Right atrium auricular region (tissue), 2 donors: Measurements from ENCODE around the gene TLE6. TPM values are rescaled to one million over a fixed set of nuclear protein-coding genes. Genes with fewer than 3 reads are reported as not detected.
"Not testable (repeated sequence)": the region's sequence is repeated elsewhere in the genome, so short reads cannot be mapped to it uniquely, and the experiment has no call there.

Source experiments
- DNase-seq: peaks from one replicate; pipeline ENCODE4 v3.0.0-alpha.2; 2019; ENCODE audit warnings: low spot score
- H3K27ac ChIP-seq, 2 donors: fragments of 200-600 bp; sonication (generic); 1 replicate in 1 of 2; 2 replicates in 1 of 2; pipeline ENCODE4 v1.5.1; 2016 to 2019
- H3K27me3 ChIP-seq, 2 donors: fragments of 200-600 bp; sonication (generic); one replicate each; pipeline versions ENCODE4 v1.5.1 to v1.6.0; 2017 to 2019
- H3K36me3 ChIP-seq: fragments of 200-600 bp; sonication (generic); one replicate; pipeline ENCODE4 v1.5.1; 2016
- H3K4me1 ChIP-seq, 2 donors: fragments of 200-600 bp; sonication (generic); one replicate each; pipeline versions ENCODE4 v1.5.1 to v1.6.0; 2017 to 2019
- H3K4me3 ChIP-seq, 2 donors: fragments of 200-600 bp; sonication (generic); 1 replicate in 1 of 2; 2 replicates in 1 of 2; pipeline ENCODE4 v1.5.1; 2017 to 2019; ENCODE audit warnings: mild to moderate bottlenecking in 1 of 2, moderate library complexity in 1 of 2
- H3K9me3 ChIP-seq, 2 donors: fragments of 200-600 bp; sonication (generic); one replicate each; pipeline ENCODE4 v1.5.1; 2019
- total RNA-seq, 2 donors: library from RNA; depleted of rRNA; stranded (reverse); fragments of >200 nt; gene quantifications; one replicate each; pipeline ENCODE4 v1.1.0, GENCODE V29; 2016
- TF ChIP-seq, protein P1 (sequence below), 2 donors: fragments of 200-600 bp; sonication (generic); IDR thresholded peaks; one replicate each; pipeline ENCODE4 v1.5.1; 2019; ENCODE audit warnings: antibody characterized with exemption in 2 of 2

Gene TLE6
- total RNA-seq, 2 donors from 2014 or later = 2.1 to 5.2 TPM

GRCh38 chr19:3005345-3005744 lies 28.0 kb downstream of the TLE6 start:
- Histone ChIP-seq H3K27me3 (no peaks in the 10 kb centered on the region), H3K36me3 (peaks cover 82% of the 10 kb centered on the region), H3K4me1 (no peaks in the 10 kb centered on the region), H3K27ac (no peak overlapping the region), H3K9me3 (no peaks in the 10 kb centered on the region), H3K4me3 (no peak overlapping the region)
- no peak for DNase-seq
- TF ChIP-seq, protein P1, sequence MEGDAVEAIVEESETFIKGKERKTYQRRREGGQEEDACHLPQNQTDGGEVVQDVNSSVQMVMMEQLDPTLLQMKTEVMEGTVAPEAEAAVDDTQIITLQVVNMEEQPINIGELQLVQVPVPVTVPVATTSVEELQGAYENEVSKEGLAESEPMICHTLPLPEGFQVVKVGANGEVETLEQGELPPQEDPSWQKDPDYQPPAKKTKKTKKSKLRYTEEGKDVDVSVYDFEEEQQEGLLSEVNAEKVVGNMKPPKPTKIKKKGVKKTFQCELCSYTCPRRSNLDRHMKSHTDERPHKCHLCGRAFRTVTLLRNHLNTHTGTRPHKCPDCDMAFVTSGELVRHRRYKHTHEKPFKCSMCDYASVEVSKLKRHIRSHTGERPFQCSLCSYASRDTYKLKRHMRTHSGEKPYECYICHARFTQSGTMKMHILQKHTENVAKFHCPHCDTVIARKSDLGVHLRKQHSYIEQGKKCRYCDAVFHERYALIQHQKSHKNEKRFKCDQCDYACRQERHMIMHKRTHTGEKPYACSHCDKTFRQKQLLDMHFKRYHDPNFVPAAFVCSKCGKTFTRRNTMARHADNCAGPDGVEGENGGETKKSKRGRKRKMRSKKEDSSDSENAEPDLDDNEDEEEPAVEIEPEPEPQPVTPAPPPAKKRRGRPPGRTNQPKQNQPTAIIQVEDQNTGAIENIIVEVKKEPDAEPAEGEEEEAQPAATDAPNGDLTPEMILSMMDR (IDR thresholded peaks at IDR 0.05) = no peak

- peaks cover 81% of the 10 kb centered on the region for H3K36me3 ChIP-seq
Measured at GRCh38 chr19:3006075-3006767, 28.9 kb downstream of the TLE6 start.

GRCh38 chr19:3007975-3008374 lies 30.6 kb downstream of the TLE6 start:
- no peak for DNase-seq
- Histone ChIP-seq H3K9me3 (no peaks in the 10 kb centered on the region), H3K27me3 (no peaks in the 10 kb centered on the region), H3K27ac (no peak overlapping the region), H3K4me3 (no peak overlapping the region), H3K4me1 (no peaks in the 10 kb centered on the region), H3K36me3 (peaks cover 70% of the 10 kb centered on the region)
- TF ChIP-seq, protein P1 (IDR thresholded peaks at IDR 0.05) = no peak

More at GRCh38 chr19:3006075-3006767, 28.9 kb downstream of the TLE6 start:
- TF ChIP-seq, protein P1 (IDR thresholded peaks at IDR 0.05) = no peak
- Histone ChIP-seq H3K4me3 (no peak overlapping the region), H3K9me3 (no peaks in the 10 kb centered on the region), H3K27ac (no peak overlapping the region), H3K27me3 (no peaks in the 10 kb centered on the region), H3K4me1 (no peaks in the 10 kb centered on the region)
- no peak for DNase-seq

DNA sequence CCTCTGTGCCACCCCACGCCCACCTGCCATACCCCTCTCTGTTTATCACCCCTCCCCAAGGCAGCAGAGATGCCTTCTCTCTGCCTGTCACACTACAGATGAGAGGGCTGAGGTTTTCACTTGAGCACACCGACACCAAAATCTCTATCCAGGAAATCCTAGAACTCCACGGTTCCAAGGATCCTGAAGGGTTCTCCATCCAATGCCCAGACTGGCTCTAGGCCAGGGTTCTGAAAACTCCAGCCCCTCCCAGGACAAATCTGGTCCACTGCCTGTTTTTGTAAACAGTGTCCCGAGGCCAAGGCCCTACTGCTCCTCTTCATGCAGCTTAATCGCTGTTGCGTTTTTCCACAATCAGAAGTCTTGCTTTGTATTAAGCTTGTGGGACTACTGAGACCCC lies 31.6 kb downstream of the TLE6 start:
- no peak for DNase-seq
- Histone ChIP-seq H3K27ac (no peak overlapping the region), H3K9me3 (no peaks in the 10 kb centered on the region), H3K27me3 (no peaks in the 10 kb centered on the region), H3K4me1 (no peaks in the 10 kb centered on the region), H3K36me3 (peaks cover 76% of the 10 kb centered on the region), H3K4me3 (no peak overlapping the region)
- TF ChIP-seq, protein P1 (IDR thresholded peaks at IDR 0.05) = no peak

DNA sequence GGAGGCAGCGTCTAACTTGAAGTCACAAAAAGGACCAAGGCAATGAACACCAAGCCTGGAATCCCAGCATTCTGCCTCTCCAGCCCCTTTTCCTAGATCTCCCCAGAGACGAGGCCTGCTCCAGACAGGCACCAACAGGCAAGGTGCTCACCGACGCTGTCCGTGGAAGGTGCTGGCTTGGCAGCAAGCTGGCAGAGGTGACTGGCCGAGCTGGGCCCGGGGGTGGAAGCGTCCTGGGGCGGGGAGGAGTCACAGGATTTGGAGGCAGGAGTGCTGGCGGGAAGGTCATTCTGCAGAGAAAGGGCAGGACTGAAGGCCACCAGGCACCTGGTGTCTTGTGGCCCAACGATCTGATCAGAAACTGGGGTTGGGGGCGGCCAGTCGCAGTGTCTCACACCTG lies 33.5 kb downstream of the TLE6 start:
- H3K4me3 ChIP-seq = no peak overlapping the region
- TF ChIP-seq, protein P1 (IDR thresholded peaks at IDR 0.05) = no peak
- no peaks in the 10 kb centered on the region for H3K4me1 ChIP-seq
- DNase-seq = no peak
- no peak overlapping the region for H3K27ac ChIP-seq
- H3K9me3 ChIP-seq = no peaks in the 10 kb centered on the region
- H3K36me3 ChIP-seq = peaks cover 73% of the 10 kb centered on the region
- no peaks in the 10 kb centered on the region for H3K27me3 ChIP-seq

DNA sequence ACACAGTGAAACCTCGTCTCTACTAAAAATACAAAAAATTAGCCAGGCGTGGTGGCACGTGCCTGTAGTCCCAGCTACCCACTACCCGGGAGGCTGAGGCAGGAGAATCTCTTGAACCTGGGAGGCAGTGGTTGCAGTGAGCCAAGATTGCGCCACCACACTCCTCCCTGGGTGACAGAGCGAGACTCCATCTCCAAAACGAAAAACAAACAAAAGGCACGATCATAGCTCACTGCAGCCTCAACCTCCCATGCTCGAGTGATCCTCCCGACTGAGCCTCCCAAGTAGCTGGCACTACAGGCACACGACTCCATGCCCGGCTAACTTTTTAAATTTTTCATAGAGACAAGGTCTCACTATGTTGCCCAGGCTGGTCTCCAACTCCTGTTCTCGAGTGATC lies 34.7 kb downstream of the TLE6 start:
- not testable (repeated sequence) for H3K4me3 ChIP-seq, H3K9me3 ChIP-seq, H3K27ac ChIP-seq, H3K27me3 ChIP-seq, DNase-seq, H3K4me1 ChIP-seq
- peaks cover 71% of the 10 kb centered on the region for H3K36me3 ChIP-seq
